Smooth muscle cell (in vitro differentiated cells): ENCODE measurements around the gene PRPF39. TPM values are rescaled to one million over a fixed set of nuclear protein-coding genes. Genes with fewer than 3 reads are reported as not detected.

Experiments
- DNase-seq: peaks from one replicate; lab custom pipeline; 2025; ENCODE audit not compliant: unreplicated experiment; lab: John Stamatoyannopoulos, UW
- H2AFZ ChIP-seq: fragments of 200-600 bp; sonication (generic); 2 replicates; pipeline ENCODE4 v1.6.0; 2016; ENCODE audit warnings: antibody characterized with exemption, low read depth, mild to moderate bottlenecking
- H3F3A ChIP-seq: fragments of 200-600 bp; sonication (generic); 2 replicates; pipeline ENCODE4 v1.6.0; 2017; ENCODE audit warnings: antibody characterized with exemption, low read depth
- H3K27ac ChIP-seq: fragments of 200-600 bp; sonication (generic); 2 replicates; pipeline ENCODE4 v1.5.1; 2016; ENCODE audit warnings: low read depth, mild to moderate bottlenecking
- H3K27me3 ChIP-seq: fragments of 200-600 bp; sonication (generic); 2 replicates; pipeline ENCODE4 v1.6.1; 2016; ENCODE audit warnings: low read depth, mild to moderate bottlenecking
- H3K36me3 ChIP-seq: fragments of 200-600 bp; sonication (generic); 2 replicates; pipeline ENCODE4 v1.5.1; 2016; ENCODE audit warnings: low read depth
- H3K4me1 ChIP-seq: fragments of 200-600 bp; sonication (generic); 2 replicates; pipeline ENCODE4 v1.5.1; 2016; ENCODE audit warnings: low read depth
- H3K4me2 ChIP-seq: fragments of 200-600 bp; sonication (generic); 2 replicates; pipeline ENCODE4 v1.6.0; 2016; ENCODE audit warnings: mild to moderate bottlenecking
- H3K4me3 ChIP-seq: fragments of 200-600 bp; sonication (generic); 2 replicates; pipeline ENCODE4 v1.5.1; 2016; ENCODE audit warnings: mild to moderate bottlenecking
- H3K79me2 ChIP-seq: fragments of 200-600 bp; sonication (generic); 2 replicates; pipeline ENCODE4 v1.6.0; 2016; ENCODE audit warnings: low read depth, mild to moderate bottlenecking
- H3K9ac ChIP-seq: fragments of 200-600 bp; sonication (generic); 2 replicates; pipeline ENCODE4 v1.6.0; 2016; ENCODE audit warnings: low read depth
- H3K9me3 ChIP-seq: fragments of 200-600 bp; sonication (generic); replicated peaks from 2 replicates; pipeline ENCODE4 v1.5.1; 2016; ENCODE audit warnings: low read depth
- H4K20me1 ChIP-seq: fragments of 200-600 bp; sonication (generic); 2 replicates; pipeline ENCODE4 v1.6.0; 2016; ENCODE audit warnings: low read depth
- WGBS: methylation state at CpG from one replicate; pipeline ENCODE4 v1.1.7; 2016; ENCODE audit warnings: low lambda C conversion rate; 5-methylcytosine and 5-hydroxymethylcytosine counted together
- polyA plus RNA-seq: library from polyadenylated mRNA; unstranded; fragments of >200 nt; fragmentation: Nextera tagmentation; extraction: Ambion mirVana; gene quantifications from 2 replicates; pipeline ENCODE4 v1.2.1, GENCODE V29; 2016
- total RNA-seq: library from RNA; depleted of rRNA; stranded (reverse); fragments of >200 nt; gene quantifications from 2 replicates; pipeline ENCODE4 v1.2.3, GENCODE V29; 2014
- TF ChIP-seq, protein P1 (sequence below): fragments of 200-600 bp; sonication (generic); IDR thresholded peaks from 2 replicates; pipeline ENCODE4 v1.5.1; 2017; ENCODE audit warnings: borderline replicate concordance, mild to moderate bottlenecking, antibody characterized with exemption; ENCODE audit not compliant: insufficient read depth, poor library complexity, severe bottlenecking

Gene PRPF39
- total and polyA plus RNA-seq, 2 experiments from 2014 or later, result 12.7 to 28.0 TPM

DNA sequence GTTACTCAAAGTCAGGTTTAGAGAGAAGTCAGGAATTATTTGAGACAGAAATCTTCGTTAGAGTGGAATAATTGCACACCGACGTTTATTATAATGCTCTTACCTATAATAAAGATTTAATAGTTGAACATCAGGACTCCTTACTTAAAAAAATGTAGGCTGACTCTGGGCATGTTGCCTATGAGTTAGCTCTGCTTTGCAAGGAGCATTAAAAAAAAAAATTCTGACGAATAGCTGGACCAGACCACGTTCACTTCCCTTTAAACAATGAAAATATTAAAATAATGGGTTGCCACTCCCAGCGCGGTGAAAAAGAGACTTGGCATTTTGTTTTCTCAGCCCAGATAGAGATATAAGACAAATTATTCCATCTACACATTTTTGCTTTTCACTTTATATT, 51.2 kb downstream of the PRPF39 start:
- Histone ChIP-seq H3K4me3 (peak overlapping the region; percentile 96), H3K79me2 (peaks cover 70% of the 10 kb centered on the region)
- no peak for DNase-seq

DNA sequence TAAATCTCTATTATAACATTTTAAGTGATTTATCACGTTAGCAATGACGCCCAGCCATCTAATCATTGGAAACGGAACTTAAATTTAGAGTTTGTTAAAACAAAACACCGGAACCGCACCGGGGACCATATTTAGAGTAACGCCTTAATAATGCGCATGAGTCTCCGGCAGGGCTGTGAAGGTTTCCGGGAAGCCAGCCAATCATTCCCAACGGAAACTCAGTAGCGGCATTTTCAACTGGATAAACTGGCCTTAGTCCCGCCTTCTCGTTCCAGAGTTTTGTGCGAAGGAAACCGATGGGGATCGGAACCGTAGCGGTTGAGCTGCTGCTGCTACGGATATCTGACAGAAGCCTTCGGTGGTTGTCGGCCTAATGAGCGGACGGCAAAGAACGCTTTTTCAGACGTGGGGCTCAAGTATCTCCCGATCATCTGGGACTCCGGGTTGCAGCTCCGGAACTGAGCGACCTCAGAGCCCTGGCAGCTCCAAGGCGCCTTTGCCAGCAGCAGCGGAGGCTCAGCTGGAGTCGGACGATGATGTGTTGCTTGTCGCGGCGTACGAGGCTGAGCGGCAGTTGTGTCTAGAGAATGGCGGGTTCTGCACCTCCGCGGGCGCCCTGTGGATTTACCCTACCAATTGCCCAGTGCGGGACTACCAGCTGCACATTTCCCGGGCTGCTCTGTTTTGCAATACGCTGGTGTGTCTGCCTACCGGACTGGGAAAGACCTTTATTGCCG, 51.9 kb downstream of the PRPF39 start, which contains the start of gene FANCM:
Gene FANCM (plus strand): TSS at position 272 of the 737 bp plus-strand sequence. CDS start 102 bp downstream, at position 374.
- peaks cover 12% of the 10 kb centered on the region for H3K4me1 ChIP-seq
- TF ChIP-seq, protein P1, sequence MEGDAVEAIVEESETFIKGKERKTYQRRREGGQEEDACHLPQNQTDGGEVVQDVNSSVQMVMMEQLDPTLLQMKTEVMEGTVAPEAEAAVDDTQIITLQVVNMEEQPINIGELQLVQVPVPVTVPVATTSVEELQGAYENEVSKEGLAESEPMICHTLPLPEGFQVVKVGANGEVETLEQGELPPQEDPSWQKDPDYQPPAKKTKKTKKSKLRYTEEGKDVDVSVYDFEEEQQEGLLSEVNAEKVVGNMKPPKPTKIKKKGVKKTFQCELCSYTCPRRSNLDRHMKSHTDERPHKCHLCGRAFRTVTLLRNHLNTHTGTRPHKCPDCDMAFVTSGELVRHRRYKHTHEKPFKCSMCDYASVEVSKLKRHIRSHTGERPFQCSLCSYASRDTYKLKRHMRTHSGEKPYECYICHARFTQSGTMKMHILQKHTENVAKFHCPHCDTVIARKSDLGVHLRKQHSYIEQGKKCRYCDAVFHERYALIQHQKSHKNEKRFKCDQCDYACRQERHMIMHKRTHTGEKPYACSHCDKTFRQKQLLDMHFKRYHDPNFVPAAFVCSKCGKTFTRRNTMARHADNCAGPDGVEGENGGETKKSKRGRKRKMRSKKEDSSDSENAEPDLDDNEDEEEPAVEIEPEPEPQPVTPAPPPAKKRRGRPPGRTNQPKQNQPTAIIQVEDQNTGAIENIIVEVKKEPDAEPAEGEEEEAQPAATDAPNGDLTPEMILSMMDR, result no peak
- DNase-seq, result peak; percentile 52
- peak within 1 kb of the TSS; percentile 96 for H3K4me3 ChIP-seq
- peak within 1 kb of the TSS; percentile 63 for H3K27ac ChIP-seq
- H3K9me3 ChIP-seq, result no peaks in the 10 kb centered on the region
- no peaks in the 10 kb centered on the region for H3K27me3 ChIP-seq
- H3K36me3 ChIP-seq, result no peaks in the 10 kb centered on the region
- H2AFZ ChIP-seq, result peak within 1 kb of the TSS; percentile 97
- H3F3A ChIP-seq, result no peaks in the 10 kb centered on the region
- WGBS, result under 1% methylated on average over 48 of the region's 48 CpGs
- H3K79me2 ChIP-seq, result peaks cover 64% of the 10 kb centered on the region
- peak within 1 kb of the TSS; percentile 43 for H3K9ac ChIP-seq
- no peaks in the 10 kb centered on the region for H4K20me1 ChIP-seq
- H3K4me2 ChIP-seq, result peak within 1 kb of the TSS; percentile 93

More for the DNA sequence above, 51.2 kb downstream of the PRPF39 start:
- H3K4me2 ChIP-seq, result peak overlapping the region; percentile 93
- no peaks in the 10 kb centered on the region for H4K20me1 ChIP-seq
- TF ChIP-seq, protein P1, result no peak
- 2% methylated on average over 7 of the region's 7 CpGs for WGBS
- no peaks in the 10 kb centered on the region for H3K9me3 ChIP-seq
- no peaks in the 10 kb centered on the region for H3F3A ChIP-seq
- peak overlapping the region; percentile 97 for H2AFZ ChIP-seq
- H3K27me3 ChIP-seq, result no peaks in the 10 kb centered on the region
- H3K27ac ChIP-seq, result peak overlapping the region; percentile 63
- H3K4me1 ChIP-seq, result peaks cover 14% of the 10 kb centered on the region
- no peaks in the 10 kb centered on the region for H3K36me3 ChIP-seq
- peak overlapping the region; percentile 43 for H3K9ac ChIP-seq

DNA sequence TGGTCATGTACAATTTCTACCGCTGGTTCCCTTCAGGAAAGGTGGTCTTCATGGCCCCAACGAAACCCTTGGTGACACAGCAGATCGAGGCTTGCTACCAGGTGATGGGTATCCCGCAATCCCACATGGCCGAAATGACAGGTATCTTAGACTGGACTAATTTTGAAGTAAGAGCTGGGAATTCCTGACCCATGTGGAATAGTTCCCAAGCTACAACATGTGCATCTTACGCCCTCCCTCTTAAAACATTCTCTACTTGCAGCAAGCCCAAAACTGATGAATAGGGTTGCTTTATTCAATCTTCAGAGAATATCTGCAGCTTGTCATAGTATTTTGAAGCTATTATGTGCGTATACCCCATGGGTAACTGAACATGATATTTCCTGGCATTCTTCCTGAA, 52.5 kb downstream of the PRPF39 start:
- TF ChIP-seq, protein P1, result no peak
- Histone ChIP-seq H4K20me1 (no peaks in the 10 kb centered on the region), H3K36me3 (no peaks in the 10 kb centered on the region), H2AFZ (peak overlapping the region; percentile 93), H3K9me3 (no peaks in the 10 kb centered on the region), H3K27ac (no peak overlapping the region), H3K4me2 (peak overlapping the region; percentile 93), H3F3A (no peaks in the 10 kb centered on the region), H3K4me3 (peak overlapping the region; percentile 96), H3K79me2 (peaks cover 60% of the 10 kb centered on the region), H3K4me1 (peaks cover 12% of the 10 kb centered on the region), H3K9ac (peak overlapping the region; percentile 32), H3K27me3 (no peaks in the 10 kb centered on the region)
- DNase-seq, result no peak
- WGBS, result 10% methylated on average over 7 of the region's 7 CpGs
